VCaP (cell line): ENCODE results near the gene RILPL2.

ENCODE experiments used
- H3K27ac ChIP-seq: fragments of 450-650 bp; 2 replicates; pipeline ENCODE4 v1.5.1; 2017
- TF ChIP-seq, protein P1 (sequence below): fragments of 450-650 bp; conservative IDR thresholded peaks from 2 replicates; pipeline ENCODE4 v1.5.1; 2017; ENCODE audit warnings: mild to moderate bottlenecking, moderate library complexity

RILPL2 gene

DNA sequence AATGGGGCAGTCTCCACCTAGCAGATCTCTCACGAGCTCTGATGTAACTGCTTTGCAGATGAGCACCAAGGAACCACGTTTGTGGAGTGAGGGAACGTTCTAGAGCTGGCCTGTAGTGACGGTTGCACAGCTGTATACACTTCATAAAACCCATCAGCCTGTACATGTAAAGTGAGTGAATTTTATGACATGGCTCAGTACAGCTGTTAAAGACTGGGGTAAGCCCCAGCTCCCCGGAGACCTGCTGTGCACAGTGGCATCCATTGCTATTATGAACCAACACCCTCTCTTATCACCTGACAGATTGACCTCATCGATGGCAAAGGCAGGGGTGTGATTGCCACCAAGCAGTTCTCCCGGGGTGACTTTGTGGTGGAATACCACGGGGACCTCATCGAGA, 31.9 kb downstream of the RILPL2 start:
- TF ChIP-seq, protein P1, sequence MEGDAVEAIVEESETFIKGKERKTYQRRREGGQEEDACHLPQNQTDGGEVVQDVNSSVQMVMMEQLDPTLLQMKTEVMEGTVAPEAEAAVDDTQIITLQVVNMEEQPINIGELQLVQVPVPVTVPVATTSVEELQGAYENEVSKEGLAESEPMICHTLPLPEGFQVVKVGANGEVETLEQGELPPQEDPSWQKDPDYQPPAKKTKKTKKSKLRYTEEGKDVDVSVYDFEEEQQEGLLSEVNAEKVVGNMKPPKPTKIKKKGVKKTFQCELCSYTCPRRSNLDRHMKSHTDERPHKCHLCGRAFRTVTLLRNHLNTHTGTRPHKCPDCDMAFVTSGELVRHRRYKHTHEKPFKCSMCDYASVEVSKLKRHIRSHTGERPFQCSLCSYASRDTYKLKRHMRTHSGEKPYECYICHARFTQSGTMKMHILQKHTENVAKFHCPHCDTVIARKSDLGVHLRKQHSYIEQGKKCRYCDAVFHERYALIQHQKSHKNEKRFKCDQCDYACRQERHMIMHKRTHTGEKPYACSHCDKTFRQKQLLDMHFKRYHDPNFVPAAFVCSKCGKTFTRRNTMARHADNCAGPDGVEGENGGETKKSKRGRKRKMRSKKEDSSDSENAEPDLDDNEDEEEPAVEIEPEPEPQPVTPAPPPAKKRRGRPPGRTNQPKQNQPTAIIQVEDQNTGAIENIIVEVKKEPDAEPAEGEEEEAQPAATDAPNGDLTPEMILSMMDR, result no peak
- H3K27ac ChIP-seq, result peak overlapping the region; percentile 83

DNA sequence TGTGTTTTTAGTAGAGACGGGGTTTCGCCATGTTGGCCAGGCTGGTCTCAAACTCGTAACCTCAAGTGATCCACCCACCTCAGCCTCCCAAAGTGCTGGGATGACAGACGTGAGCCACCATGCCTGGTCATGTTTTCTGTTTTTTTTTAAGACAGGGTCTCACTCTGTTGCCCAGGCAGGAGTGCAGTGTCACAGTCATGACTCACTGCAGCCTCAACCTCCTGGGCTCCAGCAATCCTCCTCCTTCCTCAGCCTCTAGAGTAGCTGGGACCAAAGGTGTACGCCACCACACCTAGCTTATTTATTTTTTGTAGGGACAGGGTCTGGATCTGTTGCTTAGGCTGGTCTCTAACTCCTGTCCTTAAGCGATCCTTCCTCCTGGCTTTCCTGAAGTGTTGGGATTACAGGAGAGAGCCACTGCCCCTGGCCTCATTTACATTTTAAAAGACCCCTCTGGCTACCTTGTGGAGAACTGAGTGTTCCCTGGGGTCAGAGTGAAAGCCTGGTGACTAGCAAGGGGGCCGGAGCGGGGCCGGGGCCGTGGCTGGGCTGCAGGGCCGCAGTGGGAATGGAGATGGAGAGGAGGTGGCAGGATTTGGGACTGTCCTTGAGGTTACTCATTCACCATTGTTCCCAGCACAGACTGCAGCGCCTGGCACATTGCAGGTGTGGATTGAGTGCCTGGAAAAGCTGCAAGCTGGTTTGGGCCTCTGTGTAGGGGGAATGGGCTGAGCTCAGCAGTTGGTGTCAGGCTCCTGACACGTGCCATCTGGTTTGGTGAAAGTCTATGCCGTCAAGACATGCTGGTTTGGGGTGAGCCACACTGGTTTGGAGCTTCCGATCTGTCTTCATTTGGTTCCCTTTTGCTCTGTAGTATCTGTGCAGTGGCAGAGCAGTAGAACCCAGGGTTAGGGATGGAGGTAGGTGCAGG, 34.5 kb downstream of the RILPL2 start:
- no peak overlapping the region; the same call in 1 of the 2 replicates for H3K27ac ChIP-seq

GRCh38 chr12:123399255-123399617, 37.2 kb downstream of the RILPL2 start:
- TF ChIP-seq, protein P1, result no peak
- peak overlapping the region; percentile 91 for H3K27ac ChIP-seq

More for the DNA sequence above, 34.5 kb downstream of the RILPL2 start:
- TF ChIP-seq, protein P1, result no peak

GRCh38 chr12:123398550-123399254, 37.8 kb downstream of the RILPL2 start:
- H3K27ac ChIP-seq, result peak overlapping the region; percentile 91
- TF ChIP-seq, protein P1, result no peak

DNA sequence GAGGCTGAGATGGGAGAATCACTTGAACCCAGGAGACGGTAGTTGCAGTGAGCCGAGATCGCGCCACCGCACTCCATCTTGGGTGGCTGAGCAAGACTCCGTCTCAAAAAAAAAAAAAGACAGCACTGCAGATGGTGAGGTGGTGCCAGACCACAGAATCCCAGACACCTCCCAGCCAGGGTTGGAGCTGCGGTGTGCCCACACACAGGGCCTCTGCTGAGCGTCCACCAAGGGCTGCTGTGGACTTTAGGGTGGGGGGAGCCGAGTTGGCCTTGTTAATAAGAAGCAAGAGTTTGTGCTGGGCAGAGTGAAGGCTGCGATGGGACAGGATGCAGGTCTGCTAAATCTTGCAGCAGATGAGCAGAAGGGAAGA, 38.3 kb downstream of the RILPL2 start:
- H3K27ac ChIP-seq, result peak overlapping the region; percentile 91
- TF ChIP-seq, protein P1, result no peak

DNA sequence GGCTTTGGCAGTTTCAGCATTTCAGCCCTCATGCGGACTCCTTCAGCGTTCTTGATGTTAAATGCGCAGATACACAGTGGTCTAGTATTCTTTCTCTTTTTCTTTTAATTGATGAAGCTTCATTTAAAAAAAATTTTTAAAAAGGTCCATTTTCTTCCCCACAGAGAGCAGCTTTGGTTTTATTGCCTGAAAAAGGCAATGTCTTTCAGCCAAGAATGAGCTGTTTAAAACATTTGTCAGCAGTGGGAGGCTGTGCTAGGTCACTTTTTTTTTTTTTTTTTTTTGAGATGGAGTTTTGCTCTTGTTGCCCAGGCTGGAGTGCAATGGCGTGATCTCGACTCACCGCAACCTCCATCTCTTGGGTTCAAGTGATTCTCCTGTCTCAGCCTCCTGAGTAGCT, 39.1 kb downstream of the RILPL2 start:
- H3K27ac ChIP-seq, result peak overlapping the region; percentile 91
- TF ChIP-seq, protein P1, result no peak

DNA sequence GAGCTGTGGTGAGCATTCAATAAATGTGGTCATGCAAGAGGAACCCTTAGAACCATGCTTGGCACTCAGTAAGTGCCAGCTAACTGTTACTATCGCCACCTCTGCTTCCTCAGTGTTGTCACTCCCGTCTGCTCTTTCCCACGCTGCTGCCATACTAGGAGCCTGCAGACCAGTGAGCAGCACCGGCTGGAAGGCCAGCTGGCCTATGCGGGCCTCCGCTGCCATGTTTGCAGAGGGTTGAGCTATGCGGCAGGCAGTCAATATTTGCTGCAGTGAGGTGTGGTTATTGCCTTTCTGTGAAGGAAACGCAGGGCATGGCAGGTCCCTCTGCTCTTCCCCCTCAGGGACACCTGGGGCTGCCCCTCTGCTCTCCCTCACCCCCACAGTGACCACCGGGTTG, 39.5 kb downstream of the RILPL2 start:
- peak overlapping the region; percentile 91 for H3K27ac ChIP-seq
- TF ChIP-seq, protein P1, result no peak
